Measurements from ENCODE around the gene PLCL2.

Gene PLCL2

DNA sequence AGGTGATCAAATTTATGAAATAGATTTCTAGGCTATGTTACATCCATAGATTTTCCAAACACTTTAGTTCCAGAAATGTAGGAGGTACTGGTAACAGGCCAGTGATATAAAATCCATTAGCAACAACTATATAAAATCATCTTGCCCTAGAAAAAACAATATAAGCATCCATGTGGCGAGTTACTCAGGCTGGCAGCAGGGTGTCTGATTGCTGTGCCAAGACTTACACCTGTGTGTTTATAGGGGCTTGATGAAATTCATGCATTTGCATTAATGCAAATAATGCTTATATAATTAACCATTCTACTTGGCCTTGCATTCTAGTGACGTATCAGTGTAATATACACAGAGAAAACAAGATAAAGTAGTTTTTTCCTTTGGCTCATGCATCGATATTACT, 153.4 kb downstream of the PLCL2 start:
- Histone ChIP-seq H3K27me3 (no peaks in the 10 kb centered on the region), H3K27ac (no peak overlapping the region), H3K4me1 (ENCODE audit: control insufficient read depth in 1 of 2, insufficient read depth in 1 of 2, low read depth in 1 of 2, low read length in 1 of 2) (peaks cover 26% of the 10 kb centered on the region in 2 experiments), H3K4me3 (ENCODE audit: low read depth in 1 of 2, low read length in 1 of 2) (no peak overlapping the region), H3K36me3 (peaks cover 11% of the 10 kb centered on the region), H3K9me3 (no peaks in the 10 kb centered on the region)
- TF ChIP-seq, protein P1, sequence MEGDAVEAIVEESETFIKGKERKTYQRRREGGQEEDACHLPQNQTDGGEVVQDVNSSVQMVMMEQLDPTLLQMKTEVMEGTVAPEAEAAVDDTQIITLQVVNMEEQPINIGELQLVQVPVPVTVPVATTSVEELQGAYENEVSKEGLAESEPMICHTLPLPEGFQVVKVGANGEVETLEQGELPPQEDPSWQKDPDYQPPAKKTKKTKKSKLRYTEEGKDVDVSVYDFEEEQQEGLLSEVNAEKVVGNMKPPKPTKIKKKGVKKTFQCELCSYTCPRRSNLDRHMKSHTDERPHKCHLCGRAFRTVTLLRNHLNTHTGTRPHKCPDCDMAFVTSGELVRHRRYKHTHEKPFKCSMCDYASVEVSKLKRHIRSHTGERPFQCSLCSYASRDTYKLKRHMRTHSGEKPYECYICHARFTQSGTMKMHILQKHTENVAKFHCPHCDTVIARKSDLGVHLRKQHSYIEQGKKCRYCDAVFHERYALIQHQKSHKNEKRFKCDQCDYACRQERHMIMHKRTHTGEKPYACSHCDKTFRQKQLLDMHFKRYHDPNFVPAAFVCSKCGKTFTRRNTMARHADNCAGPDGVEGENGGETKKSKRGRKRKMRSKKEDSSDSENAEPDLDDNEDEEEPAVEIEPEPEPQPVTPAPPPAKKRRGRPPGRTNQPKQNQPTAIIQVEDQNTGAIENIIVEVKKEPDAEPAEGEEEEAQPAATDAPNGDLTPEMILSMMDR (IDR thresholded peaks at IDR 0.05), result no peak

DNA sequence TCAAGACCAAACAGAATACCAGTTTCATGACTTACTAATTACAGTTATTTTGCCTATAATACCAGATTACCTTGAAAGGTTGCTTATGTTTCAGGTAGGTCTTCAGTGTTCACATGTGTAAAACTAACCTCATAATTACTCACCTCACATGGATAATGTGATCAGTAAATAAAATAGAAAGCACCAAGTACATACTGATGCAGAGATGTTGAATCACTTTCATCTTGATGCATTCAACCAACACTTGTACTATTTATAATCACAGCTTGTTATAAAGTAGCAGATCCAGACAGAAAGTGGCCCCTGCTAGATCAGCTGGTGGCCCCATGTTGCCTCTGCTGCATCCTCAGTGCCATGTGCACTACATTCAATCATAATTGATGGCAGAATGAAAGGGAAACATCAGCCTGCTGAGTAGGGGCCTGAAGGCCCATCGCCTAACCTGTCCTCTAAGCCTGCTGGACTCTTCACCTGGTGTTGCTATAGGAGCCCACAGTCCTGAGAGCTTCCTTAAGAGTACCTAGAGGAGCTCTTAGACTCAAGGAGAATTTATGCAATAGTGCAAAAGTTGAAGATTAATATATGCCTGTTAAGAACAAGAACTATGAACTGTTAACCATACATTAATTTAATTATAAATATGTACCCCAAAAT, 154.3 kb downstream of the PLCL2 start:
- H3K27ac ChIP-seq, result peak overlapping the region; percentile 43
- H3K4me3 ChIP-seq (ENCODE audit: low read depth in 1 of 2, low read length in 1 of 2), result no peak overlapping the region
- no peaks in the 10 kb centered on the region for H3K27me3 ChIP-seq
- TF ChIP-seq, protein P1 (IDR thresholded peaks at IDR 0.05), result no peak
- H3K9me3 ChIP-seq, result no peaks in the 10 kb centered on the region
- peaks cover 17% of the 10 kb centered on the region in 2 experiments for H3K4me1 ChIP-seq (ENCODE audit: control insufficient read depth in 1 of 2, insufficient read depth in 1 of 2, low read depth in 1 of 2, low read length in 1 of 2)
- H3K36me3 ChIP-seq, result peaks cover 18% of the 10 kb centered on the region

DNA sequence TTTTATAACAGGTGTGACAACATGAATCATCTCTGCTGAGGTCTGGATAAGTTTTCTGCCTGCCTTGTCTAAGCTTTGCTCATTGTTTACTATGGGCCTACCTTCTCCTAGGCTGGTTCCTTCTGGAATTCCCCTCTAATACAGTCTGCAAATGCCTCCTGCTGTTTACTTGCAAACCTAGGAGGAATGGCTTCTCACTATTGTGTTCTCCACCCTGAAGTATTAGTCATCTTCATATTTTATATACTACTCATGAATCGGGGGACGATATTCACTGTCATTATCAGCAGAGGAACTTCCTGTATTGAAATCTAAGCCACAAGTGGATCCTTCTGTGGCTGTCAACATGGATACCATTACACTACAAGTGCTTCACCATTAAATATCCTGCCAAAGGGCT, 154.8 kb downstream of the PLCL2 start:
- Histone ChIP-seq H3K36me3 (peaks cover 19% of the 10 kb centered on the region), H3K4me1 (ENCODE audit: control insufficient read depth in 1 of 2, insufficient read depth in 1 of 2, low read depth in 1 of 2, low read length in 1 of 2) (peaks cover 11% of the 10 kb centered on the region in 2 experiments), H3K27me3 (no peaks in the 10 kb centered on the region), H3K27ac (peak overlapping the region; percentile 43), H3K4me3 (ENCODE audit: low read depth in 1 of 2, low read length in 1 of 2) (no peak overlapping the region), H3K9me3 (no peaks in the 10 kb centered on the region)
- TF ChIP-seq, protein P1 (IDR thresholded peaks at IDR 0.05), result no peak

DNA sequence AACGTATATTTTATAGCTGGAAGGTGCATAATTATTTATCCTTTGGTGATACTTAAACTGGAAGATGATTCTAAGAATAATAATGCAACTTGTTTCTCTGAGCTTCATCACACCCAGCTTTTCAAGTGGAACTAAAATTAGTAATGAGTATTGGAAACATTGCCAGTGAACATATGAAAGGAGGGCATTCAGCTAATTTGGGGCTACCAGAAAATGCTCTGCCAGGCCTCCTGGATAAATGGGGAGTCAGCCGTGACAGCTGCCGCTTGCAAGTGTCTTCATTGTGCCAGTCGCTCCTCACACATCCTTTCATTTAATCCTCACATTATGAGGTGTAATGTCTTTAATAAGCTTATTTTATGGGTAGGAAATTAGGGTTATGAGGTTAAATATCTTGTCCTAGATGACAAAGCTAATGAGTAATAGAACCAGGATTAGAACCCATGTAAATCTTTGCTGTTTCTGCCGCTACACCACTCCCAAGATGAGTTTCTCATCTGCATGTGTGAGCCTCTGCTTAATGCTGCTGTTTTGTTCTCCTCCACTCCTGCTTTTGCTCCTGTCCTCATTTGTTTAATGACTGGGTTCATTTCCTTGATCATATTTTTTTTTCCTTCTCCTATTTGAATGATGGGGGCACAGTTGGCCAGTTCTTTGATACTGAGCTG, 155.7 kb downstream of the PLCL2 start:
- TF ChIP-seq, protein P1 (IDR thresholded peaks at IDR 0.05), result no peak
- Histone ChIP-seq H3K9me3 (no peaks in the 10 kb centered on the region), H3K27me3 (no peaks in the 10 kb centered on the region), H3K4me3 (ENCODE audit: low read depth in 1 of 2, low read length in 1 of 2) (no peak overlapping the region), H3K36me3 (peaks cover 22% of the 10 kb centered on the region), H3K27ac (no peak overlapping the region), H3K4me1 (ENCODE audit: control insufficient read depth in 1 of 2, insufficient read depth in 1 of 2, low read depth in 1 of 2, low read length in 1 of 2) (peaks cover 3% of the 10 kb centered on the region in 2 experiments)

DNA sequence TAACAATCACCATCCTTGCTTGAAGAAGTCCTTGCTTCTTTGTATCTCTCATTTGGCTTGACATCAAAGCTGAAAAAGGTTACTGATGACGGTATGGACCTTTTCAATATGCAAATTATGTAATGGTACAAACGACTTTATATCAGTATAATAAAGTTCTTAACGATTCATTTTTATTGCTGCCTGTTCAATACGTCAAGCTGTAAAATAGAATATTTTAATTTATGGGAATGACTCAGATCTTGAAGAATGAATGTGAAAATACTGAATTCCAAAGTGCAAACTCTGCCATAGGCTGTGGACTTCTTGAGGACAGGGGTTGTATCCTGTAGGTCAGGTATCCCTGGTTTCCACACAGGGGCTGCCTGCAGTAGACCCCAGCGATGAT, 156.2 kb downstream of the PLCL2 start:
- Histone ChIP-seq H3K4me3 (ENCODE audit: low read depth in 1 of 2, low read length in 1 of 2) (no peak overlapping the region), H3K9me3 (no peaks in the 10 kb centered on the region), H3K27me3 (no peaks in the 10 kb centered on the region), H3K36me3 (peaks cover 27% of the 10 kb centered on the region), H3K4me1 (ENCODE audit: control insufficient read depth in 1 of 2, insufficient read depth in 1 of 2, low read depth in 1 of 2, low read length in 1 of 2) (no peaks in the 10 kb centered on the region), H3K27ac (no peak overlapping the region)
- TF ChIP-seq, protein P1 (IDR thresholded peaks at IDR 0.05), result no peak

Data from neutrophil (primary cell).